HCT116 (cell line): ENCODE measurements around the gene GPC1. TPM values are rescaled to one million over a fixed set of nuclear protein-coding genes. Genes with fewer than 3 reads are reported as not detected.

Source experiments
- ATAC-seq: fragments of 200-7000 bp; cut with Tn5 transposase; 2 replicates; pipeline ENCODE4 v1.9.1; 2020; ENCODE audit warnings: mild to moderate bottlenecking, moderate library complexity
- BruUV-seq: library from RNA; stranded (reverse); fragments of 400-500 nt; replicated peaks from 2 replicates; lab custom pipeline; 2021; lab: Mats Ljungman, UMichigan
- CTCF ChIA-PET: fragments of 300-600 bp; sonication (Branson Sonifier 250); formaldehyde crosslinking; loops from one replicate; lab custom pipeline; 2021; ENCODE audit warnings: antibody characterized with exemption; lab: Charles Lee
- POLR2A ChIA-PET: fragments of 300-600, 350-600 bp; sonication (Branson Sonifier 250); formaldehyde crosslinking; loops from one replicate; lab custom pipeline; 2021; ENCODE audit warnings: antibody characterized with exemption; lab: Charles Lee
- RAD21 ChIA-PET, 2 experiments: fragments of 300-600 bp; sonication (Branson Sonifier 250); formaldehyde crosslinking; loops; one replicate each; lab custom pipeline; 2023; ENCODE audit warnings: low total read pairs in 2 of 2; ENCODE audit not compliant: uncharacterized antibody in 2 of 2, unreplicated experiment in 2 of 2, low non-redundant PET in 1 of 2; lab: Charles Lee
- DNase-seq: peaks from one replicate; pipeline ENCODE4 v3.0.0-alpha.2; 2010; ENCODE audit warnings: low read depth, low spot score
- H2AFZ ChIP-seq: fragments of 200-600 bp; shearing (Covaris generic), sonication (generic); 2 replicates; pipeline ENCODE4 v1.6.1; 2017; ENCODE audit warnings: low read depth, mixed run types, mixed read lengths, antibody characterized with exemption, low read length; ENCODE audit not compliant: poor library complexity, severe bottlenecking
- H3K27ac ChIP-seq: 2 replicates; pipeline ENCODE4 v1.5.1; 2012; ENCODE audit warnings: low read depth, low read length
- H3K27me3 ChIP-seq: fragments of 200-600 bp; sonication (generic); 2 replicates; pipeline ENCODE4 v1.6.1; 2016; ENCODE audit warnings: mixed run types, low read length, mixed read lengths; ENCODE audit not compliant: insufficient read depth
- H3K36me3 ChIP-seq, 2 experiments: fragments of 200-500 bp in 1 of 2; fragments of 200-600 bp in 1 of 2; sonication (Bioruptor generic) in 1 of 2; sonication (generic) in 1 of 2; 2 replicates each; pipeline versions ENCODE4 v1.5.1 to v1.6.1; 2014 to 2016; ENCODE audit warnings: low read length in 2 of 2, inconsistent platforms in 1 of 2, mixed read lengths in 1 of 2, mixed run types in 1 of 2; ENCODE audit not compliant: insufficient read depth in 2 of 2, control insufficient read depth in 1 of 2
- H3K4me1 ChIP-seq, 2 experiments: fragments of 200-600 bp in 1 of 2; sonication (generic) in 1 of 2; 2 replicates each; pipeline versions ENCODE4 v1.5.1 to v1.6.1; 2012 to 2017; ENCODE audit warnings: low read length in 2 of 2, inconsistent platforms in 1 of 2, mild to moderate bottlenecking in 1 of 2, mixed read lengths in 1 of 2, mixed run types in 1 of 2, moderate library complexity in 1 of 2; ENCODE audit not compliant: insufficient read depth in 2 of 2, control insufficient read depth in 1 of 2
- H3K4me2 ChIP-seq: fragments of 200-600 bp; sonication (generic); 2 replicates; pipeline ENCODE4 v1.6.1; 2017; ENCODE audit warnings: mixed run types, low read length, mixed read lengths
- H3K4me3 ChIP-seq, 2 experiments: fragments of 200-600 bp in 1 of 2; sonication (generic) in 1 of 2; replicated peaks in 1 of 2; 2 replicates each; pipeline ENCODE4 v1.5.1; 2011 to 2016; ENCODE audit warnings: low read length in 2 of 2, control low read depth in 1 of 2, low read depth in 1 of 2, mild to moderate bottlenecking in 1 of 2, mixed read lengths in 1 of 2, mixed run types in 1 of 2
- H3K79me2 ChIP-seq: fragments of 200-600 bp; sonication (generic); 2 replicates; pipeline ENCODE4 v1.6.1; 2017; ENCODE audit warnings: mild to moderate bottlenecking, mixed run types, low read length, moderate library complexity, mixed read lengths; ENCODE audit not compliant: insufficient read depth
- H3K9ac ChIP-seq: fragments of 200-600 bp; sonication (generic); 2 replicates; pipeline ENCODE4 v1.6.1; 2016; ENCODE audit warnings: low read length, mixed read lengths
- H3K9me2 ChIP-seq: fragments of 200-600 bp; sonication (generic), shearing (Covaris generic); 2 replicates; pipeline ENCODE4 v1.6.1; 2017; ENCODE audit warnings: mixed run types, mild to moderate bottlenecking, moderate library complexity; ENCODE audit not compliant: insufficient read depth
- H3K9me3 ChIP-seq, 2 experiments: fragments of 200-500 bp in 1 of 2; fragments of 200-600 bp in 1 of 2; sonication (Bioruptor generic) in 1 of 2; sonication (generic) in 1 of 2; 2 replicates each; pipeline ENCODE4 v1.6.1; 2014 to 2017; ENCODE audit warnings: low read length in 2 of 2, mixed read lengths in 2 of 2, inconsistent platforms in 1 of 2, low read depth in 1 of 2, mild to moderate bottlenecking in 1 of 2, mixed run types in 1 of 2, moderate library complexity in 1 of 2; ENCODE audit not compliant: control insufficient read depth in 1 of 2, insufficient read depth in 1 of 2
- H4K20me1 ChIP-seq: fragments of 200-600 bp; sonication (generic), shearing (Covaris generic); 2 replicates; pipeline ENCODE4 v1.6.1; 2017; ENCODE audit warnings: mixed run types, mild to moderate bottlenecking, moderate library complexity; ENCODE audit not compliant: insufficient read depth
- ATF3 ChIP-seq: IDR thresholded peaks from 2 replicates; pipeline ENCODE4 v1.6.1; 2012
- CBX3 ChIP-seq: IDR thresholded peaks from 2 replicates; pipeline ENCODE4 v1.6.1; 2012; ENCODE audit warnings: low read depth
- CEBPB ChIP-seq: IDR thresholded peaks from 2 replicates; pipeline ENCODE4 v1.6.1; 2012; ENCODE audit warnings: low read depth
- CTCF ChIP-seq, 3 experiments: fragments of 200-600 bp in 1 of 3; sonication (generic) in 1 of 3; IDR thresholded peaks in 2 of 3; conservative IDR thresholded peaks in 1 of 3; 2 replicates each; pipeline ENCODE4 v1.5.1; 2012 to 2017; ENCODE audit warnings: low read depth in 2 of 3, low read length in 2 of 3, antibody characterized with exemption in 1 of 3, borderline replicate concordance in 1 of 3, control low read depth in 1 of 3, mild to moderate bottlenecking in 1 of 3, mixed read lengths in 1 of 3, mixed run types in 1 of 3, moderate library complexity in 1 of 3; ENCODE audit not compliant: insufficient read depth in 1 of 3
- EGR1 ChIP-seq: IDR thresholded peaks from 2 replicates; pipeline ENCODE4 v1.6.1; 2012; ENCODE audit warnings: low read depth
- ELF1 ChIP-seq: IDR thresholded peaks from 2 replicates; pipeline ENCODE4 v1.6.1; 2012; ENCODE audit warnings: low read depth, borderline replicate concordance
- FOSL1 ChIP-seq: IDR thresholded peaks from 2 replicates; pipeline ENCODE4 v1.6.1; 2012; ENCODE audit warnings: low read depth
- JUND ChIP-seq: IDR thresholded peaks from 2 replicates; pipeline ENCODE4 v1.6.1; 2012
- MAX ChIP-seq: IDR thresholded peaks from 2 replicates; pipeline ENCODE4 v1.6.1; 2012
- POLR2A ChIP-seq: IDR thresholded peaks from 2 replicates; pipeline ENCODE4 v1.7.0; 2011; ENCODE audit warnings: borderline replicate concordance; ENCODE audit not compliant: insufficient read depth, insufficient read length; ENCODE audit errors: extremely low read depth
- POLR2AphosphoS5 ChIP-seq: IDR thresholded peaks from 2 replicates; pipeline ENCODE4 v1.6.1; 2011; ENCODE audit warnings: mild to moderate bottlenecking, low read depth, low read length, moderate library complexity
- RAD21 ChIP-seq: IDR thresholded peaks from 2 replicates; pipeline ENCODE4 v1.6.1; 2012; ENCODE audit warnings: low read depth, mild to moderate bottlenecking
- SRF ChIP-seq: IDR thresholded peaks from 2 replicates; pipeline ENCODE4 v1.6.1; 2012; ENCODE audit warnings: low read depth
- TCF7L2 ChIP-seq: IDR thresholded peaks from 2 replicates; pipeline ENCODE4 v1.7.0; 2011; ENCODE audit warnings: borderline replicate concordance, inconsistent platforms; ENCODE audit not compliant: insufficient read depth, insufficient read length; ENCODE audit errors: extremely low read depth
- ZFX ChIP-seq: fragments of 450-650 bp; IDR thresholded peaks from 2 replicates; pipeline ENCODE4 v1.6.1; 2017
- ZNF274 ChIP-seq: fragments of 200-500 bp; sonication (Bioruptor generic); IDR thresholded peaks from 2 replicates; pipeline ENCODE4 v1.6.1; 2014; ENCODE audit warnings: mild to moderate bottlenecking, low read depth, low read length, inconsistent platforms
- intact Hi-C: fragments of 100-400 bp; cut with micrococcal nuclease; formaldehyde crosslinking; loops from 2 replicates; pipeline ENCODE4 v1.10.0; 2022
- total RNA-seq: library from RNA; stranded (reverse); gene quantifications from one replicate; pipeline ENCODE4 v1.2.1, GENCODE V29; 2021; ENCODE audit not compliant: unreplicated experiment

Gene GPC1
- total RNA-seq, 1 experiment from 2014 or later = 79.1 TPM

- DNase-seq = no peak
- Histone ChIP-seq H4K20me1 (no peaks in the 10 kb centered on the region), H3K9me2 (no peaks in the 10 kb centered on the region)
- TF ChIP-seq POLR2A (no peak), EGR1 (no peak), TCF7L2 (no peak), MAX (no peak)
- TF ChIP-seq, all 23 proteins: peak for 0
- Histone ChIP-seq H3K36me3 (no peaks in the 10 kb centered on the region), H3K9me3 (peaks cover 0 to 4% of the 10 kb centered on the region in 2 experiments; a peak in 1 of 4 replicates), H3K27ac (no peak overlapping the region), H3K4me2 (no peak overlapping the region), H3K27me3 (no peaks in the 10 kb centered on the region), H2AFZ (no peak overlapping the region), H3K79me2 (no peaks in the 10 kb centered on the region), H3K4me3 (no peak overlapping the region), H3K9ac (no peak overlapping the region), H3K4me1 (no peaks in the 10 kb centered on the region)
- ChIA-PET CTCF (no interaction called here), POLR2A (no interaction called here), RAD21 (interaction anchor here in 1 of 2 experiments (0.5 kb wide), 1 partner anchor 15 kb away, joined by 3 read pairs; no protein-coding TSS in a partner anchor)
- no TSS peak for BruUV-seq
- no peak for ATAC-seq
- intact Hi-C loops = no loop called here
Measured at GRCh38 chr2:240477916-240478315, 42.5 kb downstream of the GPC1 start.

GRCh38 chr2:240478346-240479110 lies 43.1 kb downstream of the GPC1 start:
- H3K27ac ChIP-seq = no peak overlapping the region
- POLR2A ChIA-PET = no interaction called here
- no peak overlapping the region for H3K4me3 ChIP-seq
- peaks cover 0 to 4% of the 10 kb centered on the region in 2 experiments; a peak in 1 of 4 replicates for H3K9me3 ChIP-seq
- DNase-seq (no peak), ATAC-seq (no peak)
- CTCF ChIA-PET = no interaction called here
- no peak overlapping the region for H3K4me2 ChIP-seq
- no peaks in the 10 kb centered on the region for H3K27me3 ChIP-seq
- no peaks in the 10 kb centered on the region for H3K4me1 ChIP-seq
- intact Hi-C loops = no loop called here
- BruUV-seq = no TSS peak
- H2AFZ ChIP-seq = no peak overlapping the region
- no peaks in the 10 kb centered on the region for H3K9me2 ChIP-seq
- H3K79me2 ChIP-seq = no peaks in the 10 kb centered on the region
- no peaks in the 10 kb centered on the region for H4K20me1 ChIP-seq
- H3K9ac ChIP-seq = no peak overlapping the region
- RAD21 ChIA-PET = no interaction called here
- TF ChIP-seq POLR2A = no peak
- no peak for TF ChIP-seq EGR1
- TF ChIP-seq CTCF (IDR thresholded peaks at IDR 0.05 in 2 of 3, conservative IDR thresholded peaks at IDR 0.05 in 1 of 3; ENCODE audit: borderline replicate concordance in 1 of 3, insufficient read depth in 1 of 3, low read depth in 2 of 3, low read length in 2 of 3) = no peak
- no peak for TF ChIP-seq SRF
- TF ChIP-seq POLR2AphosphoS5 = no peak
- no peak for TF ChIP-seq FOSL1
- no peak for TF ChIP-seq ZFX
- TF ChIP-seq CEBPB = no peak
- TF ChIP-seq ATF3 = no peak
- no peak for TF ChIP-seq CBX3
- no peak for TF ChIP-seq ZNF274
- TF ChIP-seq RAD21 = no peak
- TF ChIP-seq ELF1 = no peak
- no peak for TF ChIP-seq JUND
- TF ChIP-seq, all 23 proteins: peak for 0
- H3K36me3 ChIP-seq = no peaks in the 10 kb centered on the region
